ENCODE results near the gene GRID2. TPM values are rescaled to one million over a fixed set of nuclear protein-coding genes. Genes with fewer than 3 reads are reported as not detected.

The GRID2 gene
- total RNA-seq, 3 donors from 2014 or later = 0.44 TPM; not detected in 2

GRCh38 chr4:93466446-93466845 lies 1162.7 kb downstream of the GRID2 start:
- DNase-seq (no peak), ATAC-seq (no peak)
- intact Hi-C loops (cut with DNase I, micrococcal nuclease) = no loop called here
- no peak for TF ChIP-seq CTCF (IDR thresholded peaks at IDR 0.05)
- Histone ChIP-seq H3K4me1 (ENCODE audit: low read depth) (no peaks in the 10 kb centered on the region), H3K4me3 (no peak overlapping the region), H3K36me3 (ENCODE audit: low read depth) (no peaks in the 10 kb centered on the region), H3K9me3 (no peaks in the 10 kb centered on the region)

GRCh38 chr4:93467484-93468155 lies 1163.9 kb downstream of the GRID2 start:
- TF ChIP-seq CTCF (IDR thresholded peaks at IDR 0.05) = no peak
- intact Hi-C loops (cut with DNase I, micrococcal nuclease) = no loop called here
- DNase-seq (no peak), ATAC-seq (no peak)
- H3K9me3 ChIP-seq = no peaks in the 10 kb centered on the region
- no peaks in the 10 kb centered on the region for H3K36me3 ChIP-seq (ENCODE audit: low read depth)
- no peaks in the 10 kb centered on the region for H3K4me1 ChIP-seq (ENCODE audit: low read depth)
- no peak overlapping the region for H3K4me3 ChIP-seq

- no peak overlapping the region for H3K4me3 ChIP-seq
- DNase-seq = no peak
- no peaks in the 10 kb centered on the region for H3K9me3 ChIP-seq
- intact Hi-C loops (cut with DNase I, micrococcal nuclease) = no loop called here
- H3K4me1 ChIP-seq (ENCODE audit: low read depth) = no peaks in the 10 kb centered on the region
- H3K36me3 ChIP-seq (ENCODE audit: low read depth) = no peaks in the 10 kb centered on the region
- ATAC-seq = no peak
- TF ChIP-seq CTCF (IDR thresholded peaks at IDR 0.05) = no peak
Observed at GRCh38 chr4:93469560-93469959, 1165.8 kb downstream of the GRID2 start.

- DNase-seq = no peak
- TF ChIP-seq CTCF (IDR thresholded peaks at IDR 0.05) = no peak
- intact Hi-C loops (cut with DNase I, micrococcal nuclease) = no loop called here
Observed at GRCh38 chr4:93475730-93476129, 1172.0 kb downstream of the GRID2 start.

GRCh38 chr4:93478805-93479204 lies 1175.0 kb downstream of the GRID2 start:
- intact Hi-C loops (cut with DNase I, micrococcal nuclease) = no loop called here
- no peak for DNase-seq
- H3K9me3 ChIP-seq = no peaks in the 10 kb centered on the region
- no peaks in the 10 kb centered on the region for H3K4me1 ChIP-seq (ENCODE audit: low read depth)
- no peak for ATAC-seq
- H3K36me3 ChIP-seq (ENCODE audit: low read depth) = no peaks in the 10 kb centered on the region
- no peak overlapping the region for H3K4me3 ChIP-seq
- no peak for TF ChIP-seq CTCF (IDR thresholded peaks at IDR 0.05)

More at GRCh38 chr4:93475730-93476129, 1172.0 kb downstream of the GRID2 start:
- H3K4me3 ChIP-seq = no peak overlapping the region
- H3K36me3 ChIP-seq (ENCODE audit: low read depth) = no peaks in the 10 kb centered on the region
- no peaks in the 10 kb centered on the region for H3K9me3 ChIP-seq
- ATAC-seq = no peak
- no peaks in the 10 kb centered on the region for H3K4me1 ChIP-seq (ENCODE audit: low read depth)

GRCh38 chr4:93480452-93480851 lies 1176.7 kb downstream of the GRID2 start:
- intact Hi-C loops (cut with DNase I, micrococcal nuclease) = no loop called here
- Histone ChIP-seq H3K4me3 (no peak overlapping the region), H3K4me1 (ENCODE audit: low read depth) (no peaks in the 10 kb centered on the region), H3K36me3 (ENCODE audit: low read depth) (no peaks in the 10 kb centered on the region), H3K9me3 (no peaks in the 10 kb centered on the region)
- no peak for TF ChIP-seq CTCF (IDR thresholded peaks at IDR 0.05)
- no peak for DNase-seq
- no peak for ATAC-seq

Measured in mucosa of descending colon (tissue), 3 donors.